Epithelial cell of umbilical artery (primary cell): ENCODE data around the gene RAG1. TPM values are rescaled to one million over a fixed set of nuclear protein-coding genes. Genes with fewer than 3 reads are reported as not detected.

Source experiments
- total RNA-seq: library from RNA; depleted of rRNA; stranded (reverse); fragments of >200 nt; gene quantifications from 2 replicates; pipeline ENCODE4 v1.2.3, GENCODE V29; 2014

RAG1 gene
- total RNA-seq = 0.65 and 0.76 TPM in 2 replicates

GRCh38 chr11:36567694-36568093 is at the start of gene RAG1:
Gene RAG1, plus strand, starts transcription at chr11:36568007. Its CDS starts 5,298 bp downstream, at chr11:36573305.

GRCh38 chr11:36594316-36594989 is 26.6 kb downstream of the RAG1 start, which contains the start of gene IFTAP:
Gene IFTAP, plus strand, starts transcription at chr11:36594502. Its CDS starts 15,602 bp downstream, at chr11:36610104.

DNA sequence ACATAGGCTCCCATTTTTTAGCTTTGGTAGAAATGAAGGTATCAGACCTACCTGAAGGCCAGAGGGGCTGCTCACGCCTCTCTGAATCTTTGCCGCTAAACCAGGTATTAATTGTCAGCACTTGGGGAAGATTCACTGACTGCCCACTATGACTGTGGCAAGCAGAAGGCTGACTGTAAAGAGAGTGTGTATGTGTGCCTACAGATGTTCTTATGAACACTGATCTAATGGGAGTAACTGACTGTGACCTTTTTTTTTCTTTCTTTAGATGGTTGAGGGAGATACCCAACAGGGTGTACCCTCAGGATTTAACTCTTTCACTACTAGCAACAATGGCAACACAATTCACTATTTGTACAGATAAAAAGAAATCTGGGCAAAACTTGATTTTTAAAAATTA is 30.2 kb downstream of the RAG1 start, which contains the start of gene RAG2:
Gene RAG2 (minus strand): TSS at position 186 of the 400 bp plus-strand sequence. CDS start 4,068 bp downstream, outside the sequence.

Other genes starting within 250 kb of the RAG1 start
- gene TRAF6, start 57.7 kb upstream of the RAG1 start, total RNA-seq = 5.8 and 8.1 TPM in 2 replicates
- 40.3 and 45.4 TPM in 2 replicates for gene IFTAP, start 26.5 kb downstream of the RAG1 start, total RNA-seq
- not detected in 2 replicates for gene RAG2, start 30.2 kb downstream of the RAG1 start, total RNA-seq